Skeletal muscle satellite cell (primary cell): ENCODE data around the gene ADAMTSL4.

Experiments
- H3K27me3 ChIP-seq: 2 replicates; pipeline ENCODE4 v1.7.0; 2013; ENCODE audit warnings: low read length; ENCODE audit not compliant: control insufficient read depth, insufficient read depth
- H3K36me3 ChIP-seq: 2 replicates; pipeline ENCODE4 v1.7.0; 2013; ENCODE audit warnings: mild to moderate bottlenecking, control low read depth, low read length; ENCODE audit not compliant: insufficient read depth
- H3K4me1 ChIP-seq: 2 replicates; pipeline ENCODE4 v1.7.0; 2013; ENCODE audit warnings: low read length; ENCODE audit not compliant: control insufficient read depth, insufficient read depth
- H3K4me2 ChIP-seq: 2 replicates; pipeline ENCODE4 v1.7.0; 2013; ENCODE audit warnings: mild to moderate bottlenecking, low read length
- H3K4me3 ChIP-seq: 2 replicates; pipeline ENCODE4 v1.7.0; 2013; ENCODE audit warnings: low read length
- H3K9ac ChIP-seq: 2 replicates; pipeline ENCODE4 v1.7.0; 2013; ENCODE audit warnings: mild to moderate bottlenecking, low read depth, low read length, moderate library complexity
- H3K9me3 ChIP-seq: replicated peaks from 2 replicates; pipeline ENCODE4 v1.7.0; 2013; ENCODE audit warnings: mild to moderate bottlenecking, control low read depth, low read length

Gene ADAMTSL4

DNA sequence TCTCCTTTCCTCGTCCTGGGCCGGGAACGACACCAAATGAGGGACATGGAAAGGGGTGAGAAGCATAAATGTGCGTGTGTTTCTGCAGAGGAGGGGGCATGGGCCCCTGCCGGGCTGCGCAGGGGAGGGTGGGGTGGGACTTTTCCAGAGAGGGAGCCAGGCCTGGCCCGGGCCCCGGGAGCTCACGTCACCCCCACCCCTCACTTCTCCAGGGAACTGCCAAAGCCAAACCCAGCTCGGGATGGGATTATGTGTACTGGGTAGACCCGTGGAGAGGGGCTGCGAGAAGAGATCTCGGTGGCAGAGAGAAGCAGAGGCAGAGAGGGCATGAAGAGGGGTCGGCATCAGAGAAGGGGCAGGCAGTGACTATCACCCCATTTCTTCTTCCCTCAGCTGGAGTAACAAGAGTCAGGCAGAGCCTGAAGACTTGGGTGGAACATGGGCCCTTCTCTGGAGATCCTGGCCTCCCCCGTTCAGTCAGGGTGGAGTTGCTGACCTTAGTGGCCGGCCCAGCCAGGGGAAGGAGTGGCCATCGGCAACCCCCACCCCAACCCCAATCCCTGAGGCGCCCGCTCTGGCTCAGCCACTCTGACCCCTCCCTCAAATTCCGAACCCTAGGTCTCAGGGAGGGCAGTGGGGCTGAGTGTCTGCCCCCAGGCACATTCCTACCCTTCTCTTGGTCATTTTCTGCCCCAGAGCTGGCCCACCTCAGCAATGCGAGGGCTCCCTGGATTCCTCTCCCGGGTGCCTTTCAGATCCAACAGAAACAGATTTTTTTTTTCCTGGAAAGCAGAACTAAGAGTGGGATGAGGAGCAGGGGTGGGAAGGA, 1.2 kb downstream of the ADAMTSL4 start:
- Histone ChIP-seq H3K4me1 (peaks cover 50% of the 10 kb centered on the region), H3K36me3 (peaks cover 2% of the 10 kb centered on the region), H3K27me3 (no peaks in the 10 kb centered on the region), H3K9ac (peak overlapping the region; percentile 13), H3K4me3 (peak overlapping the region; percentile 72), H3K9me3 (no peaks in the 10 kb centered on the region), H3K4me2 (peak overlapping the region; percentile 94)

DNA sequence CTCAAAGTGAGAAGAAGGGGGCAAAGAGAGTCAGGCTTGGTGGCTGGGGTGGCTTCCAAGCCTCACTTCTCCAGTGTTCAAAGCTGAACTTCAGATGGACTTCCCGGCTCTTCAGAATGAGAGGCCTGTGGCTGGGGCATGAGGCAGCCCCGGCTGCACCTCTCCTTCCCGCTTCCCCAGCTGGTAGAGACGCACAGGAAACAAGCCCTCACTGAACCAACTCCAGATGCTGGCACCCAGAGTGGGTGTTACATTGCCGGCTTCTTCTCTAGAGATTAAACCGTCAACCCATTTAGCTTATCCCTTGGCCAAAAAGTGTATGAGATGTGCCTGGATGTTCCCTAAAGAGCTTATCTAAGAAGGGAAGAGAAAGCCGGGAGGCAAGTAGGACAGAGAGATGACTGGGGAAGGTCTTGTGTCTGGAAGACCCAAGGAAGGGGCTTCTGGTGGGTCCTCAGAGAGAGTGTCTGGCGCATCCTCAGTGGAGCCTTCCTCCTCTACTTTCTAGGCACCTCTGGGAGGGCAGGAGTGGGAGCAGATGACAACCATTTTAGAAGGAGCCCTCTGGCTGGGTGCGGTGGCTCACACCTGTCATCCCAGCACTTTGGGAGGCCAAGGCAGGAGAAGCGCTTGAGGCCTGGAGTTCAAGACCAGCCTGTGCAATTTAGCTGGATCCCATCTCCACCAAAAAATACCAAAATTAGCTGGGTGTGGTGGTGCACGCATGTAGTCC, 2.0 kb downstream of the ADAMTSL4 start:
- no peaks in the 10 kb centered on the region for H3K9me3 ChIP-seq
- H3K36me3 ChIP-seq = peaks cover 3% of the 10 kb centered on the region
- peak overlapping the region; percentile 94 for H3K4me2 ChIP-seq
- H3K4me3 ChIP-seq = no peak overlapping the region
- peak overlapping the region; percentile 13 for H3K9ac ChIP-seq
- no peaks in the 10 kb centered on the region for H3K27me3 ChIP-seq
- peaks cover 50% of the 10 kb centered on the region for H3K4me1 ChIP-seq

DNA sequence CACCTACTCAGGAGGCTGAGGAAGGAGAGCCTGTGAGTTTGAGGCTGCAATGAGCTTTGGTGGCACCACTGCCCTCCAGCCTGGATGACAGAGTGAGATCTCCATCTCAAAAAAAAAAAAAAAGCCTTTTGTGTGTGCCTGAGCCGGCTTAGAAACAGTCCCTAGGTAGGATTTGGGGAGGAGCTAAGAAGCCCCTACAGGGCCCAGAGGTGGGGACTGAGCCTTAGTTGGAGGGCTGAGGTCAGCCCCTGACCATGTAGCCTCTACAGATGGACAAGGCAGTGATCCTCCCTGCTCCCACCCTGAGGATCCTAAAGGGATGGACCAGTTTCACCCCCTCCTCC, 2.5 kb downstream of the ADAMTSL4 start:
- Histone ChIP-seq H3K36me3 (peaks cover 3% of the 10 kb centered on the region), H3K27me3 (no peaks in the 10 kb centered on the region), H3K4me1 (peaks cover 50% of the 10 kb centered on the region), H3K4me3 (no peak overlapping the region), H3K4me2 (peak overlapping the region; percentile 60), H3K9me3 (no peaks in the 10 kb centered on the region), H3K9ac (no peak overlapping the region)

DNA sequence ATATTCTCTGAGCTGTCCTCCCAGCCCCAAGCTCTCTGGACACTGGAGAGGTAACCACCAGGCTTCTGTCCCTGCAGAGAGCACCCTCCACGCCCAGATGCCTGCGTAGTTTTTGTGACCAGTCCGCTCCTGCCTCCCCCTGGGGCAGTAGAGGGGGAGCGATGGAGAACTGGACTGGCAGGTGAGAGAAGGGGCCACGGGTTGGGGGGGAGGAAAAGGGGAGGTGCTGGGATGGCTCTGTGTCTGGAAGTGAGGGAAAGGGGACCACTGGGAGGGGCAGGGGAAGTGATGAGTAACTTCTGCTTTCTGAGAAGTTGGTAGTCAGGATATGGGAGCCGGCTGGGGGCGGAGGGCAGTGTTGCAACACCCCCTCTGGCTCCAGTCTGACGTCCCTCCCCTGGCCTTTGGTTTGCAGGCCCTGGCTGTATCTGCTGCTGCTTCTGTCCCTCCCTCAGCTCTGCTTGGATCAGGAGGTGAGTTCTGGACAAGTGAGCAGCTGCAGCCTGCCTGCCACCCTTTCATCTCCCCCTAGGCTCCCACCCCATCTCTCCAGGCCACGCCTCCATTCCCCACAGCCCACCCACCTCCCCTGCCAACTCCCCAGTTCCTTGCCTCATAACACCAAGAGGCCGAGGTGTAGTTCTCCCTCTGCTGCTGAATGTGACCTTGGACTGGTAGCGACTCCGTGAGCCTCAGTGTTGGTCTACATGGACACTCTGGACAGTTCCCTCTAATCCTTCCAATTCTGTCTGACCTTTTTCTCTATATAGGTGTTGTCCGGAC, 3.1 kb downstream of the ADAMTSL4 start:
- Histone ChIP-seq H3K9me3 (no peaks in the 10 kb centered on the region), H3K4me2 (peak overlapping the region; percentile 60), H3K36me3 (peaks cover 3% of the 10 kb centered on the region), H3K4me1 (peaks cover 50% of the 10 kb centered on the region), H3K27me3 (no peaks in the 10 kb centered on the region), H3K4me3 (no peak overlapping the region), H3K9ac (peak overlapping the region; percentile 66)

DNA sequence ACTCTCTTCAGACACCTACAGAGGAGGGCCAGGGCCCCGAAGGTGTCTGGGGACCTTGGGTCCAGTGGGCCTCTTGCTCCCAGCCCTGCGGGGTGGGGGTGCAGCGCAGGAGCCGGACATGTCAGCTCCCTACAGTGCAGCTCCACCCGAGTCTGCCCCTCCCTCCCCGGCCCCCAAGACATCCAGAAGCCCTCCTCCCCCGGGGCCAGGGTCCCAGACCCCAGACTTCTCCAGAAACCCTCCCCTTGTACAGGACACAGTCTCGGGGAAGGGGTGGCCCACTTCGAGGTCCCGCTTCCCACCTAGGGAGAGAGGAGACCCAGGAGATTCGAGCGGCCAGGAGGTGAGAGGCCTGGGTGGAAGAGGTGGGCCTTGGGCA, 3.7 kb downstream of the ADAMTSL4 start:
- Histone ChIP-seq H3K4me1 (peaks cover 50% of the 10 kb centered on the region), H3K27me3 (no peaks in the 10 kb centered on the region), H3K9me3 (no peaks in the 10 kb centered on the region), H3K4me2 (peak overlapping the region; percentile 60), H3K36me3 (peaks cover 3% of the 10 kb centered on the region), H3K9ac (peak overlapping the region; percentile 66), H3K4me3 (no peak overlapping the region)

DNA sequence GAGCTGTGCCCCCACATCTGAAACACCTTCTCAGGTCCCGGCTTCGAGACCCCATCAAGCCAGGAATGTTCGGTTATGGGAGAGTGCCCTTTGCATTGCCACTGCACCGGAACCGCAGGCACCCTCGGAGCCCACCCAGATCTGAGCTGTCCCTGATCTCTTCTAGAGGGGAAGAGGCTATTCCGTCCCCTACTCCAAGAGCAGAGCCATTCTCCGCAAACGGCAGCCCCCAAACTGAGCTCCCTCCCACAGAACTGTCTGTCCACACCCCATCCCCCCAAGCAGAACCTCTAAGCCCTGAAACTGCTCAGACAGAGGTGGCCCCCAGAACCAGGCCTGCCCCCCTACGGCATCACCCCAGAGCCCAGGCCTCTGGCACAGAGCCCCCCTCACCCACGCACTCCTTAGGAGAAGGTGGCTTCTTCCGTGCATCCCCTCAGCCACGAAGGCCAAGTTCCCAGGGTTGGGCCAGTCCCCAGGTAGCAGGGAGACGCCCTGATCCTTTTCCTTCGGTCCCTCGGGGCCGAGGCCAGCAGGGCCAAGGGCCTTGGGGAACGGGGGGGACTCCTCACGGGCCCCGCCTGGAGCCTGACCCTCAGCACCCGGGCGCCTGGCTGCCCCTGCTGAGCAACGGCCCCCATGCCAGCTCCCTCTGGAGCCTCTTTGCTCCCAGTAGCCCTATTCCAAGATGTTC, 4.3 kb downstream of the ADAMTSL4 start:
- Histone ChIP-seq H3K9ac (no peak overlapping the region), H3K4me1 (peaks cover 46% of the 10 kb centered on the region)

DNA sequence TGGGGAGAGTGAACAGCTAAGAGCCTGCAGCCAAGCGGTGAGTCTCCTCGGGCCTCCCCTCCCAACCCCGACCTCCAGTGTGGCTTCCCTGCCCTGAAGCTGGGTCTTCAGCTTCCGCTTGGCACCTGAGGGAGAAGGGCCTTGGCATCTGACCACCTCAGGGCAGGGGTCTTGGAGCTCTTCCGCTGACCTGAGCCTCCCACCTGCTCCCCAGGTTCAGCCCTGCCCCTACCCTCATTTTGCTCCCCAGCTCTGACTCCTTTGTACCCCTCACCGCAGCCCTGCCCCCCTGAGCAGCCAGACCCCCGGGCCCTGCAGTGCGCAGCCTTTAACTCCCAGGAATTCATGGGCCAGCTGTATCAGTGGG, 4.9 kb downstream of the ADAMTSL4 start:
- no peaks in the 10 kb centered on the region for H3K9me3 ChIP-seq
- no peak overlapping the region for H3K4me3 ChIP-seq
- peaks cover 3% of the 10 kb centered on the region for H3K36me3 ChIP-seq
- H3K27me3 ChIP-seq = no peaks in the 10 kb centered on the region
- no peak overlapping the region for H3K4me2 ChIP-seq
- peaks cover 43% of the 10 kb centered on the region for H3K4me1 ChIP-seq
- H3K9ac ChIP-seq = no peak overlapping the region

More for the DNA sequence above, 4.3 kb downstream of the ADAMTSL4 start:
- H3K27me3 ChIP-seq = no peaks in the 10 kb centered on the region
- peaks cover 3% of the 10 kb centered on the region for H3K36me3 ChIP-seq
- H3K4me2 ChIP-seq = no peak overlapping the region
- no peaks in the 10 kb centered on the region for H3K9me3 ChIP-seq
- H3K4me3 ChIP-seq = no peak overlapping the region

DNA sequence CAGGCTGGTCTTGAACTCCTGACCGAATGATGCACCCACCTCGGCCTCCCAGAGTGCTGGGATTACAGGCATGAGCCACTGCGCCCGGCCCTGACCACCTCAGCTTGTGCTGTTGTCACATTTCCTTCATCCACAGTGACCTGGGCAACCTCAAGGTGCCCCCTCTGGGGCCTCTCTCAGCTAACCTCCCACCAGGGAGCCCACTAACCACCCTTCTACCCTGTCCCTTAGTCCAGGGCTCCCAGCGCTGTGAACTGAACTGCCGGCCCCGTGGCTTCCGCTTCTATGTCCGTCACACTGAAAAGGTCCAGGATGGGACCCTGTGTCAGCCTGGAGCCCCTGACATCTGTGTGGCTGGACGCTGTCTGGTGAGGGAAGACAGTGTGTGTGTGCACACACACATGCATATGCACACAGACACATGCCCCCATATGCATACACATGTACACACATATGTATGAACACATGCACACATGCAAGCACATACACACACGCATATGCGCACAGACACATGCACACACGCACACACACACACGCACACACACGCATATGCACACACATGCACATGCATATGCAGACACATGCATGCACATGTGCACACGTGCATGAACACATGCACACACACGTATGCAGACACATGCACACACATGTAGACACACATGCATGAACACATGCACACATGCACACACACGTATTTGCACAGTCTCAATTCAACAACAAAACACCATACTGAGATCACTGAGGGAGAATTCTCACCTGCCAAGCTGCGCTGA, 6.2 kb downstream of the ADAMTSL4 start:
- Histone ChIP-seq H3K27me3 (no peaks in the 10 kb centered on the region), H3K9ac (no peak overlapping the region), H3K9me3 (no peaks in the 10 kb centered on the region), H3K36me3 (peaks cover 3% of the 10 kb centered on the region), H3K4me3 (no peak overlapping the region), H3K4me1 (peaks cover 38% of the 10 kb centered on the region), H3K4me2 (no peak overlapping the region)

DNA sequence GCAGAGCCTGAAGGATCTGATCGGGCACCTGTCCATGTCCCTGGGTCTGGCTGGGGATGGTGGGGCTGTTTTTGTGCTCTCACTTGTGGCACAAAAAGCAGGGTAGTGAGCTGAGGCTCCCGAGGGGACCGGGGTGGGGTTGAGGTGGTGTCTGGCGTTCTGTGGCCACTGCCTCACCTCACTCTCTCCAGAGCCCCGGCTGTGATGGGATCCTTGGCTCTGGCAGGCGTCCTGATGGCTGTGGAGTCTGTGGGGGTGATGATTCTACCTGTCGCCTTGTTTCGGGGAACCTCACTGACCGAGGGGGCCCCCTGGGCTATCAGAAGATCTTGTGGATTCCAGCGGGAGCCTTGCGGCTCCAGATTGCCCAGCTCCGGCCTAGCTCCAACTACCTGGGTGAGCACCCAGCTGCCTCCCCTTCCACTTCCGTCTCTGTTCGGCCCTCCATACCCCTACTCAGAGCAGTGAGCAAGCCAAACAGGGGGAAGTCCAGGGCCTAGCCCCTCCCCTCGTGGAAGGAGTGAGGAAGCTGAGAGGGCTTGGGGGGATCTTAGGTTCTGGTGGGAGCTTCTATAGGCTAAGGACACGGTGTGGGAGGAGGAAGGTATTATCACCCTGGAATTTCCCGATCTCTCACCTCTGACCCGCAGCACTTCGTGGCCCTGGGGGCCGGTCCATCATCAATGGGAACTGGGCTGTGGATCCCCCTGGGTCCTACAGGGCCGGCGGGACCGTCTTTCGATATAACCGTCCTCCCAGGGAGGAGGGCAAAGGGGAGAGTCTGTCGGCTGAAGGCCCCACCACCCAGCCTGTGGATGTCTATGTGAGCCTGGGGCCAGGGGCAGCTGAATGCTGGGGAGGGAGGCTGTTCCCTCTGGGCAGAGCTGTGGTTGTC, 7.0 kb downstream of the ADAMTSL4 start:
- H3K4me2 ChIP-seq = no peak overlapping the region
- H3K27me3 ChIP-seq = no peaks in the 10 kb centered on the region
- peaks cover 3% of the 10 kb centered on the region for H3K36me3 ChIP-seq
- H3K4me3 ChIP-seq = no peak overlapping the region
- H3K9me3 ChIP-seq = no peaks in the 10 kb centered on the region
- no peak overlapping the region for H3K9ac ChIP-seq
- H3K4me1 ChIP-seq = peaks cover 34% of the 10 kb centered on the region

DNA sequence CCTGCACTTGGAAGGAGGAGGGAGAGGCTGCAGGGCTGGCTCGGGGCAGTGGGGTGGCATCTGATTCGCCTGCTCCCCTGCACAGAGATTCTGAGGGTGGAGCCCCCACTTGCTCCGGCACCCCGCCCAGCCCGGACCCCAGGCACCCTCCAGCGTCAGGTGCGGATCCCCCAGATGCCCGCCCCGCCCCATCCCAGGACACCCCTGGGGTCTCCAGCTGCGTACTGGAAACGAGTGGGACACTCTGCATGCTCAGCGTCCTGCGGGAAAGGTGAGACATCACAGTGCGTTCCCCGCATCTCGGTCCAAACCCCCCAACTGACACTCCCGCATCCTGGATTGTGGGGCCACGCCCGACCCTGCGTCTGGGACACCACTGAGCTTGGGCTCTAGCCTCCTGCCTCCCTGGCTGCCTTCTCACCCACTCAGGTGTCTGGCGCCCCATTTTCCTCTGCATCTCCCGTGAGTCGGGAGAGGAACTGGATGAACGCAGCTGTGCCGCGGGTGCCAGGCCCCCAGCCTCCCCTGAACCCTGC, 7.9 kb downstream of the ADAMTSL4 start:
- Histone ChIP-seq H3K9ac (no peak overlapping the region), H3K9me3 (no peaks in the 10 kb centered on the region), H3K4me1 (peaks cover 32% of the 10 kb centered on the region), H3K36me3 (peaks cover 3% of the 10 kb centered on the region), H3K27me3 (no peaks in the 10 kb centered on the region), H3K4me2 (no peak overlapping the region), H3K4me3 (no peak overlapping the region)
